ENCODE data around the gene MACF1. TPM values are rescaled to one million over a fixed set of nuclear protein-coding genes. Genes with fewer than 3 reads are reported as not detected.
"Not testable (repeated sequence)": the region's sequence is repeated elsewhere in the genome, so short reads cannot be mapped to it uniquely, and the experiment has no call there.

The MACF1 gene
- total RNA-seq, 1 donor from 2014 or later: 185 TPM

GRCh38 chr1:39505289-39505688, 300.8 kb downstream of the MACF1 start:
- Mint-ChIP-seq H3K9me3 (no peaks in the 10 kb centered on the region), H3K4me3 (no peak overlapping the region), H3K27ac (ENCODE audit: unreplicated experiment) (no peak overlapping the region), H3K4me1 (peaks cover 5% of the 10 kb centered on the region), H3K27me3 (ENCODE audit: low read depth) (peaks cover 15% of the 10 kb centered on the region), H3K36me3 (ENCODE audit: low read depth) (no peaks in the 10 kb centered on the region)
- TF ChIP-seq, protein P1, sequence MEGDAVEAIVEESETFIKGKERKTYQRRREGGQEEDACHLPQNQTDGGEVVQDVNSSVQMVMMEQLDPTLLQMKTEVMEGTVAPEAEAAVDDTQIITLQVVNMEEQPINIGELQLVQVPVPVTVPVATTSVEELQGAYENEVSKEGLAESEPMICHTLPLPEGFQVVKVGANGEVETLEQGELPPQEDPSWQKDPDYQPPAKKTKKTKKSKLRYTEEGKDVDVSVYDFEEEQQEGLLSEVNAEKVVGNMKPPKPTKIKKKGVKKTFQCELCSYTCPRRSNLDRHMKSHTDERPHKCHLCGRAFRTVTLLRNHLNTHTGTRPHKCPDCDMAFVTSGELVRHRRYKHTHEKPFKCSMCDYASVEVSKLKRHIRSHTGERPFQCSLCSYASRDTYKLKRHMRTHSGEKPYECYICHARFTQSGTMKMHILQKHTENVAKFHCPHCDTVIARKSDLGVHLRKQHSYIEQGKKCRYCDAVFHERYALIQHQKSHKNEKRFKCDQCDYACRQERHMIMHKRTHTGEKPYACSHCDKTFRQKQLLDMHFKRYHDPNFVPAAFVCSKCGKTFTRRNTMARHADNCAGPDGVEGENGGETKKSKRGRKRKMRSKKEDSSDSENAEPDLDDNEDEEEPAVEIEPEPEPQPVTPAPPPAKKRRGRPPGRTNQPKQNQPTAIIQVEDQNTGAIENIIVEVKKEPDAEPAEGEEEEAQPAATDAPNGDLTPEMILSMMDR (conservative IDR thresholded peaks at IDR 0.05): no peak
- no peak for DNase-seq (ENCODE audit: low read depth, low spot score)

DNA sequence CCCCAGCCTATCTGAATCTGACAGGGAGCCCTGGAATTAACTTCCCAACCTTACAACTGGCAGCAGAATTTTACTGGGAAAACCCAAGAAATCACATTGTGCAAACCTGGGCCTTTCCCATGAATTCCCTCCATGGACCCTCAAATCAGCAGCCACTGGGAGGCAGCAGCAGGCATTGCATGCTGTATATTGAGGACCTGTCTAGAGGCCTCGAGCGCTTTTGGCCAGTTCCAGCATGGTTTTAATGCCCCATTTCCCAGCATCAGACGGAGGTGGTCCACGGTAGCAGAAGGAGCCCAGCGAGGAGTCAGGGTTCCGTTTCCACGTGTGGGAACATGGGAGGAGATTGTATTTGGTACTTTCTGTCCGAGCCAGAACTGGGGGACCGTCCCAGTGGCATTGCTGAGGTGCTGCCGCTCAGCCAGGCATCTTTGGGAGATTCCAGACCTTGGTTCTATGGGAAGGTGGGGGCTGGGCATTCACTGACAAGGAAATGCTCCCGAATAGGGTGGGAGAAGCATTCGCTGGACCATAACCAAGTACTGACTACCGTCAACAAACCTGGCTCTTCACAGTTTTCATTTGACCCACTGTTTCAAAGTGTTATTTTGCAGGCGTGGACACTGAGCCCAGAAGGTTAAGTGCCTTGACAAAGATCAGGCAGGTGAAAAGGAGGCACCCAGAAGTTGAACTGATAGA, 302.9 kb downstream of the MACF1 start:
- no peaks in the 10 kb centered on the region for H3K36me3 Mint-ChIP-seq (ENCODE audit: low read depth)
- H3K27ac Mint-ChIP-seq (ENCODE audit: unreplicated experiment): no peak overlapping the region
- peaks cover 13% of the 10 kb centered on the region for H3K27me3 Mint-ChIP-seq (ENCODE audit: low read depth)
- no peak overlapping the region for H3K4me3 Mint-ChIP-seq
- no peaks in the 10 kb centered on the region for H3K9me3 Mint-ChIP-seq
- peaks cover 5% of the 10 kb centered on the region for H3K4me1 Mint-ChIP-seq
- TF ChIP-seq, protein P1 (conservative IDR thresholded peaks at IDR 0.05): peak; percentile 43
- DNase-seq (ENCODE audit: low read depth, low spot score): no peak

GRCh38 chr1:39508266-39508665, 303.8 kb downstream of the MACF1 start:
- Mint-ChIP-seq H3K4me1 (peaks cover 5% of the 10 kb centered on the region), H3K9me3 (no peaks in the 10 kb centered on the region), H3K36me3 (ENCODE audit: low read depth) (no peaks in the 10 kb centered on the region), H3K4me3 (no peak overlapping the region), H3K27ac (ENCODE audit: unreplicated experiment) (peak overlapping the region; percentile 89), H3K27me3 (ENCODE audit: low read depth) (peaks cover 13% of the 10 kb centered on the region)
- no peak for DNase-seq (ENCODE audit: low read depth, low spot score)
- TF ChIP-seq, protein P1 (conservative IDR thresholded peaks at IDR 0.05): no peak

DNA sequence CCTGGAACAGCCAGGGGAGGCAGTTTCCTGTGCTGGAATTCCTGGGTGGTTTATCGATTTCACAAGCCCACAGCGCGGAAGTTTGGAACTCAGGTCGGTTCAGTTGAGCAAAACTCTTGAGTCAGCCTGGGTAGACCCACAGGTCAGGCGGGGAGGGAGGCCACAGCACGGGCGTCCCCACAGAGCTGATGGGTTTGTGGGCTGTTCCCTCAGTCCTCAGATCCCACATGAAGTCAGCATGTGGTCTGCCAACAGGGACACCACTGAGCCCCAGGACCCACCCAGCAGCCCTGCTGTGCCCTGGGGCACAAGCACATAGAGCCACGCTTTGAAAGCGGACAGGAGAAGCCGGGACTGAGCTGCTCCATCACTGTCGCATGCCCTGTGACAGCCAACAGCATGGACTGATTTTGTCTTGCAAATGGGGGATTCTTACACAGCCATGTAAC, 304.4 kb downstream of the MACF1 start:
- TF ChIP-seq, protein P1 (conservative IDR thresholded peaks at IDR 0.05): no peak
- peaks cover 5% of the 10 kb centered on the region for H3K4me1 Mint-ChIP-seq
- no peaks in the 10 kb centered on the region for H3K36me3 Mint-ChIP-seq (ENCODE audit: low read depth)
- H3K27ac Mint-ChIP-seq (ENCODE audit: unreplicated experiment): no peak overlapping the region
- H3K4me3 Mint-ChIP-seq: no peak overlapping the region
- peaks cover 16% of the 10 kb centered on the region for H3K27me3 Mint-ChIP-seq (ENCODE audit: low read depth)
- no peaks in the 10 kb centered on the region for H3K9me3 Mint-ChIP-seq
- no peak for DNase-seq (ENCODE audit: low read depth, low spot score)

DNA sequence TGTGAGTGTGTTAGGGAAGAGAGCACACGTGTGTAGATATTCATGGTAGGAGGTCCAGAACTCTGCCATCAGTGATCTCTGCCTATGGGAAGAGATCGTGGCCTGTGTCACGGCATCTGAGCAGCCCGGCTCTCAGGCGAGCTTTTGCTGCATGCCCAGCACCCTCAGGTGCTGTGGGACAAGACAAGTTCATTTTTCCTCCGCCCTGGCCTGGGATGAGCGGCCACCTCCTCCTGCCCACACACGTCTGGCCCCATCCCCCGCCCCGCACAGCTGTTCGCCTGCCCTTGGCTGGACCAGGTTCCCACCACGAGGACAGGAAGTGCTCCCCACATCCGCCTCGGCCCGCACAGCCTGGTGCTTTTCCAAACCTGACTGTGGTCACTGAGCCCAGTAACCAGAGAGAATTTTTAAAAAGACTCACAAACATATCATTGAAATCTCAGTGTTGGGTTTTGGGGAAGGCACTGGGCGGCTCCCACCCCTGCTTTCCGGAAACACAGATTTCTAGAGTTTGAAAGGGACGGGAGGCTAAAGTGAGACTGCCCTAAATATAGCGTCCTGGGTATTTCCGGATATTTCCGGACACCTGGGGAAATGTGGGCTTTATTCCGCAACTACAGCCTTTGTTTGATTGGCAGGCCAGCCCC, 305.0 kb downstream of the MACF1 start:
- TF ChIP-seq, protein P1 (conservative IDR thresholded peaks at IDR 0.05): no peak
- no peak for DNase-seq (ENCODE audit: low read depth, low spot score)
- Mint-ChIP-seq H3K4me3 (no peak overlapping the region), H3K27me3 (ENCODE audit: low read depth) (peaks cover 16% of the 10 kb centered on the region), H3K4me1 (peaks cover 5% of the 10 kb centered on the region), H3K27ac (ENCODE audit: unreplicated experiment) (peak overlapping the region; percentile 27), H3K9me3 (no peaks in the 10 kb centered on the region), H3K36me3 (ENCODE audit: low read depth) (no peaks in the 10 kb centered on the region)

- H3K27ac Mint-ChIP-seq (ENCODE audit: unreplicated experiment); H3K4me3 Mint-ChIP-seq: not testable (repeated sequence)
These were observed 306.2 kb downstream of the MACF1 start for GRCh38 chr1:39510570-39511186.

DNA sequence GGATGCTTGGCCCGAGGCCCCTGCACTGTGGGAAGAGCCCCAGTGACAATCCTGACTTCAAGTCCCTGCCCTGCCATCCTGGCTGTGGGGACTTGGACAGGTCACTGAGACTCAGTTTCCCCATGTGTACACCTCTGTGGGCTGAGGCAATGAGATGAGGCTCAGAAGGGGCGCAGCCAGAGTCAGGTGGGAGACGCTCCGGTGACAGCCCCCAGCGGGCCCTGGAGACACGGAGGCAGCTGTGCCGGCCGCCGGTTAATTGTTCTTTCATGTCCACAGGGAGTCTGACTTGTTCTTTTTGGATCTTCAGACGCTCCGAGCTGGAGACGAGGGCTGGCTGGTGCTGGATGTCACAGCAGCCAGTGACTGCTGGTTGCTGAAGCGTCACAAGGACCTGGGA, 307.0 kb downstream of the MACF1 start:
- not testable (repeated sequence) for H3K4me3 Mint-ChIP-seq; H3K4me1 Mint-ChIP-seq; H3K36me3 Mint-ChIP-seq (ENCODE audit: low read depth); H3K9me3 Mint-ChIP-seq; DNase-seq (ENCODE audit: low read depth, low spot score); H3K27ac Mint-ChIP-seq (ENCODE audit: unreplicated experiment)
- peaks cover 19% of the 10 kb centered on the region for H3K27me3 Mint-ChIP-seq (ENCODE audit: low read depth)

More at GRCh38 chr1:39510570-39511186, 306.2 kb downstream of the MACF1 start:
- H3K4me1 Mint-ChIP-seq; DNase-seq (ENCODE audit: low read depth, low spot score); H3K9me3 Mint-ChIP-seq; H3K36me3 Mint-ChIP-seq (ENCODE audit: low read depth): not testable (repeated sequence)
- H3K27me3 Mint-ChIP-seq (ENCODE audit: low read depth): peaks cover 19% of the 10 kb centered on the region

DNA sequence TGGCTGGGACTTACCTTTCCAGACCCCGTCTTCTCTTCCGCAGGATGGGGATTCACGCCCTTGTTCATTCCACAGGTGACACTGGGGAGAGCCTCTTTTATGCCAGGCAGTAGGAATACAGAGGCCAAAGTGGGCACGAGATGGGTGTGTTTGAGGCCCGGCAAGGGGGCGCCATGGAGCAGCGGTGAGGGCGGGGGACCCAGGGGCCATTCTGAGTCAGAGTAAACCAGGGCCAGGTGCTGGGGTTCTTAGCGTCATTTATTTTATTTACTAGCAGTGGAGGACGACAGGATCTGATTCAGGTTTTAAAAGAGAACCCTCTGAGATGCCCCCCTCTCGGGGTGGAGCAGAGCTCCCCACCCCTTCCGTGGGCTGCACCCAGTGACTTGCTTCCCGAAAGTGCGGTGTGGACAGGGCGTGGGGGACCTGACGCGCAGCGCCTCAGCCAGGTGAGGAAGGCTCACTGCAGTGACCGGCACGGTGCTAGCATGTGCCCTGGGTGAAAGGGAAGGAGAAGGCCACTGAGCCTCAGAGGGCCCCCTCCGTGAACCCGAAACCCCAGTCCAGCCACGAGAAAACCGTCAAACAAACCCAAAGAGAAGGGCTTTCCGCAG, 307.8 kb downstream of the MACF1 start:
- H3K4me1 Mint-ChIP-seq; H3K27ac Mint-ChIP-seq (ENCODE audit: unreplicated experiment); H3K36me3 Mint-ChIP-seq (ENCODE audit: low read depth); H3K4me3 Mint-ChIP-seq; H3K9me3 Mint-ChIP-seq; DNase-seq (ENCODE audit: low read depth, low spot score): not testable (repeated sequence)
- H3K27me3 Mint-ChIP-seq (ENCODE audit: low read depth): peaks cover 18% of the 10 kb centered on the region
